HepG2 (cell line): Measurements from ENCODE around the gene DYNC2H1. TPM values are rescaled to one million over a fixed set of nuclear protein-coding genes. Genes with fewer than 3 reads are reported as not detected.
A peak's percentile ranks its signal among the peaks of the same experiment; 100 is the strongest.

ENCODE experiments used
- CHCHD3 ChIP-seq: sonication (generic); formaldehyde crosslinking; IDR thresholded peaks from 2 replicates; pipeline ENCODE4 v1.8.0; 2022; ENCODE audit warnings: mild to moderate bottlenecking, missing genetic modification reagents, moderate library complexity
- HIC2 ChIP-seq: sonication (generic); formaldehyde crosslinking; IDR thresholded peaks from 2 replicates; pipeline ENCODE4 v1.9.0; 2022; ENCODE audit warnings: low read depth, missing genetic modification reagents
- HNF4G ChIP-seq, 2 experiments: sonication (generic) in 1 of 2; formaldehyde crosslinking in 1 of 2; IDR thresholded peaks; 2 replicates each; pipeline versions ENCODE4 v1.4.0 to v1.6.1; 2011 to 2020; ENCODE audit warnings: borderline replicate concordance in 2 of 2, low read depth in 2 of 2, mild to moderate bottlenecking in 2 of 2, low read length in 1 of 2, missing genetic modification reagents in 1 of 2, moderate library complexity in 1 of 2
- KAT2B ChIP-seq: fragments of 150-350 bp; IDR thresholded peaks from 2 replicates; pipeline ENCODE4 v1.6.1; 2014; ENCODE audit warnings: low read depth, low read length, borderline replicate concordance
- NFYB ChIP-seq: sonication (generic); formaldehyde crosslinking; IDR thresholded peaks from 2 replicates; pipeline ENCODE4 v1.4.0; 2020; ENCODE audit warnings: missing genetic modification reagents
- RNF219 ChIP-seq: sonication (generic); formaldehyde crosslinking; IDR thresholded peaks from 2 replicates; pipeline ENCODE4 v1.5.0; 2020; ENCODE audit warnings: mild to moderate bottlenecking, missing genetic modification reagents
- SKI ChIP-seq: fragments of 450-650 bp; IDR thresholded peaks from one replicate; pipeline ENCODE4 v1.6.1; 2018; ENCODE audit warnings: mild to moderate bottlenecking; ENCODE audit not compliant: partially characterized antibody
- TFDP2 ChIP-seq: sonication (generic); formaldehyde crosslinking; IDR thresholded peaks from 2 replicates; pipeline ENCODE4 v1.4.0; 2020; ENCODE audit warnings: missing genetic modification reagents
- U2AF2 ChIP-seq: fragments of 200-400 bp; formaldehyde crosslinking; IDR thresholded peaks from 2 replicates; pipeline ENCODE4 v1.6.1; 2017; ENCODE audit warnings: low read depth, mild to moderate bottlenecking, low read length
- ZBTB10 ChIP-seq: sonication (generic); formaldehyde crosslinking; IDR thresholded peaks from 2 replicates; pipeline ENCODE4 v1.4.0; 2020; ENCODE audit warnings: missing genetic modification reagents, borderline replicate concordance
- ZBTB33 ChIP-seq: sonication (generic); formaldehyde crosslinking; IDR thresholded peaks from 2 replicates; pipeline ENCODE4 v1.4.0; 2020; ENCODE audit warnings: missing genetic modification reagents
- ZEB1 ChIP-seq: IDR thresholded peaks from 2 replicates; pipeline ENCODE4 v1.6.1; 2012; ENCODE audit warnings: mild to moderate bottlenecking, low read depth, inconsistent platforms; ENCODE audit not compliant: insufficient replicate concordance
- ZFP82 ChIP-seq: sonication (generic); formaldehyde crosslinking; IDR thresholded peaks from 2 replicates; pipeline ENCODE4 v1.5.1; 2020; ENCODE audit warnings: mild to moderate bottlenecking, missing genetic modification reagents, borderline replicate concordance
- ZFP91 ChIP-seq: sonication (generic); formaldehyde crosslinking; IDR thresholded peaks from 2 replicates; pipeline ENCODE4 v1.9.0; 2022; ENCODE audit warnings: missing genetic modification reagents, mild to moderate bottlenecking, borderline replicate concordance
- polyA plus RNA-seq, 8 experiments: library from polyadenylated mRNA; depleted of rRNA in 3 of 8; stranded (reverse) in 7 of 8; unstranded in 1 of 8; fragments of >200 nt; fragmentation: Illumina TruSeq in 4 of 8; extraction: Trizol in 4 of 8; gene quantifications; 2 replicates each; pipeline versions ENCODE4 v1.2.1 to v1.2.3, GENCODE V29; 2011 to 2016; ENCODE audit warnings: low read depth in 4 of 8, missing spikeins in 1 of 8, mixed read lengths in 1 of 8; ENCODE audit not compliant: insufficient read depth in 1 of 8
- total RNA-seq, 5 experiments: library from RNA; depleted of rRNA; stranded (reverse); fragments of >200 nt; fragmentation: Illumina TruSeq; extraction: Trizol; gene quantifications; 2 replicates each; pipeline ENCODE4 v1.2.3, GENCODE V29; 2016; ENCODE audit warnings: low read depth in 1 of 5

Gene DYNC2H1
- total and polyA plus RNA-seq, 2 of the 13 experiments (the other 11 are each of a cell fraction or from before 2014, with no cell fraction given), result 0.49 to 0.66 TPM

- TF ChIP-seq ZBTB10 (CRISPR knock-in tag), result no peak
- peak; percentile 22 for TF ChIP-seq SKI
- no peak for TF ChIP-seq ZEB1
- TF ChIP-seq HIC2 (CRISPR knock-in tag), result no peak
- TF ChIP-seq HNF4G (IDR thresholded peaks at IDR 0.05; ENCODE audit: borderline replicate concordance, low read depth, low read length), result no peak
- TF ChIP-seq HNF4G (CRISPR knock-in tag; IDR thresholded peaks at IDR 0.05; ENCODE audit: borderline replicate concordance, low read depth), result no peak
- 0 out of 2 replicates have a peak, but pooled peaks have one; percentile 37 for TF ChIP-seq ZBTB33 (CRISPR knock-in tag)
- peak; percentile 87 for TF ChIP-seq KAT2B
- no peak for TF ChIP-seq CHCHD3
- peak; percentile 50; the same call in 1 of the 2 replicates for TF ChIP-seq ZFP91
- no peak for TF ChIP-seq ZFP82 (CRISPR knock-in tag)
- peak; percentile 96 for TF ChIP-seq U2AF2
- TF ChIP-seq TFDP2 (CRISPR knock-in tag), result peak; percentile 48; the same call in 1 of the 2 replicates
- no peak for TF ChIP-seq NFYB (CRISPR knock-in tag)
- no peak for TF ChIP-seq RNF219 (CRISPR knock-in tag)
Observed at GRCh38 chr11:103108933-103109817, at the start of gene DYNC2H1 (continued).
